Skeletal muscle tissue (tissue), 4 donors: ENCODE measurements around the gene AHSP. TPM values are rescaled to one million over a fixed set of nuclear protein-coding genes. Genes with fewer than 3 reads are reported as not detected.
"Not testable (repeated sequence)": the region's sequence is repeated elsewhere in the genome, so short reads cannot be mapped to it uniquely, and the experiment has no call there.

ENCODE experiments used
- H3K27ac ChIP-seq: one replicate; pipeline ENCODE4 v1.7.0; 2013; ENCODE audit warnings: mild to moderate bottlenecking, low read depth, low read length, inconsistent platforms
- H3K27me3 ChIP-seq, 3 donors: one replicate each; pipeline ENCODE4 v1.7.0; 2013; ENCODE audit warnings: low read length in 3 of 3; ENCODE audit not compliant: control insufficient read depth in 3 of 3, insufficient read depth in 3 of 3
- H3K36me3 ChIP-seq, 3 donors: one replicate each; pipeline ENCODE4 v1.7.0; 2013; ENCODE audit warnings: low read length in 3 of 3; ENCODE audit not compliant: control insufficient read depth in 3 of 3, insufficient read depth in 3 of 3
- H3K4me1 ChIP-seq, 3 donors: one replicate each; pipeline ENCODE4 v1.7.0; 2013; ENCODE audit warnings: low read length in 3 of 3, mild to moderate bottlenecking in 3 of 3; ENCODE audit not compliant: control insufficient read depth in 3 of 3, insufficient read depth in 3 of 3
- H3K4me3 ChIP-seq, 3 donors: one replicate each; pipeline ENCODE4 v1.7.0; 2013; ENCODE audit warnings: low read length in 3 of 3
- H3K9ac ChIP-seq, 3 donors: one replicate each; pipeline ENCODE4 v1.7.0; 2013; ENCODE audit warnings: low read length in 3 of 3, mild to moderate bottlenecking in 3 of 3, moderate library complexity in 2 of 3, low read depth in 1 of 3
- H3K9me3 ChIP-seq, 3 donors: one replicate each; pipeline ENCODE4 v1.7.0; 2013; ENCODE audit warnings: low read length in 3 of 3; ENCODE audit not compliant: control insufficient read depth in 3 of 3
- total RNA-seq: library from RNA; depleted of rRNA; stranded (reverse); fragments of >200 nt; gene quantifications from one replicate; pipeline ENCODE4 v1.2.3, GENCODE V29; 2014
- donor health status: Osteomylitis.

The AHSP gene
- total RNA-seq, 1 donor from 2014 or later, result 150 TPM

DNA sequence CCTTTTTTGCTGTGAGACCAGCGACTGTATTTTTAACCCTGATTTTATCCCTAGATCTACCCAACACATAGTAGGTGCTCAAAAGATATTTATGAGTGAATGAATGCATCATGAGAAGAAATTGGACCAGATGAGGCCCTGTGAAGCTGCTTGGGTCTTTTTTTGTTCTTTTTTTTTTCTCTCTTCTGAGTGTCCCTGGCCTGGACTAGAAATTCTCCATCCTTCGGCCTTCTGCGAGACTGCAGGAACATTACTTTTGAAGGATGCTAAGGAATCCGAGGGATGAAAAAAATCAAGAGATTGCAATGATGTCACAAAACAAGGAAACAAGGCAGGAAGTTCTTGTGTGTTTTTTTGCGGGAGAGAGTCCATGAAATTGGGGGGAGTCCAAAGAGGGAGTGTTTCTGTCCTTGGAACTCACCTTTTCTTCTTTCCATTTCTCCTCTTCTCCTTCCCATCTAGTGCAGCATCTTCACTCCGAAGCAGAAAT is 18.9 kb upstream of the AHSP start:
- Histone ChIP-seq H3K27ac (peak overlapping the region; percentile 82), H3K9me3 (no peaks in the 10 kb centered on the region), H3K36me3 (peaks cover 4 to 11% (median 11%) of the 10 kb centered on the region in 3 donors), H3K4me1 (peaks cover 18 to 42% (median 20%) of the 10 kb centered on the region in 3 donors), H3K4me3 (peak overlapping the region; percentile 80 to 99 (median 95)), H3K9ac (peak overlapping the region; percentile 97 to 99 (median 98)), H3K27me3 (no peaks in the 10 kb centered on the region)

DNA sequence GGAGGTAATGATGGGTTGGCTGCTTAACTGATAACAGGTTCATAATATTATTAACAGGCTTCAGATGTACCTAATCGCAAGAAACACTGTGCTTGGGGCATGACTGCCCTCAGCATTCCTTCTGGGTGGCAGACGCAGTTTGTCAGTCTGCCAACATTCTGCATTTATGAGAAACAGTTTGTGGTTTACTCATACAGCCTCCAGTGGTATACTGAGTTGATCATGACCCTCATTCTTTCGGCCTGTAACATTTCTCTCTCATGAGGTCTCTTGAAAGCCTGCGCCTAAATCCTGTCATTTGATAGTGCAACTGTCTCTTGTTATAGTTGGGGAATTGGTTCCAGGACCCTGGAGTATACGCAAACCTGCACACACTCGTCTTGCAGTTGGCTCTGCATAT is 14.6 kb upstream of the AHSP start:
- H3K4me1 ChIP-seq, result peaks cover 3 to 8% (median 6%) of the 10 kb centered on the region in 3 donors
- no peak overlapping the region for H3K9ac ChIP-seq
- no peaks in the 10 kb centered on the region for H3K36me3 ChIP-seq
- H3K4me3 ChIP-seq, result no peak overlapping the region
- H3K27ac ChIP-seq, result no peak overlapping the region
- peaks cover 0 to 2% (median 0%) of the 10 kb centered on the region in 3 donors for H3K27me3 ChIP-seq
- no peaks in the 10 kb centered on the region for H3K9me3 ChIP-seq

DNA sequence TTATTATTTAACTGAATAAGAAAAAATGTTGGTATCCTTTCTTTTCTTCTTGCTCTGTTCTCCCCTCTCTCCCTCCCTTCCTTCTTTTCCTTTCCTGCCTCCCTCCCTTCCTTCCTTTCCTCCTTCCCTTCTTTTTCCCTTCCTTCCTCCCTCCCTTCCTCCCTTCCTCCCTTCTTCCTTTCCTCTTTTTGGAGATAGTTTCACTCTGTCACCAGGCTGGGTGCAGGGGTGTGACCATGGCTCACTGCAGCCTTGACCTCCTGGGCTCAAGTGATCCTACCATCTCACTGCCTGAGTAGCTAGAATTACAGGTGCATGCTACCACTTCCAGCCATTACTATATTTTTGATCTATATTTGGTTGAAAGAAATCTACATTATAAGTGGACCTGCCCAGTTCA is 13.8 kb upstream of the AHSP start:
- H3K4me3 ChIP-seq, result no peak overlapping the region
- H3K36me3 ChIP-seq, result no peaks in the 10 kb centered on the region
- no peak overlapping the region for H3K27ac ChIP-seq
- peaks cover 0 to 2% (median 0%) of the 10 kb centered on the region in 3 donors for H3K27me3 ChIP-seq
- H3K9ac ChIP-seq, result no peak overlapping the region
- H3K4me1 ChIP-seq, result peaks cover 3 to 8% (median 6%) of the 10 kb centered on the region in 3 donors
- no peaks in the 10 kb centered on the region for H3K9me3 ChIP-seq

DNA sequence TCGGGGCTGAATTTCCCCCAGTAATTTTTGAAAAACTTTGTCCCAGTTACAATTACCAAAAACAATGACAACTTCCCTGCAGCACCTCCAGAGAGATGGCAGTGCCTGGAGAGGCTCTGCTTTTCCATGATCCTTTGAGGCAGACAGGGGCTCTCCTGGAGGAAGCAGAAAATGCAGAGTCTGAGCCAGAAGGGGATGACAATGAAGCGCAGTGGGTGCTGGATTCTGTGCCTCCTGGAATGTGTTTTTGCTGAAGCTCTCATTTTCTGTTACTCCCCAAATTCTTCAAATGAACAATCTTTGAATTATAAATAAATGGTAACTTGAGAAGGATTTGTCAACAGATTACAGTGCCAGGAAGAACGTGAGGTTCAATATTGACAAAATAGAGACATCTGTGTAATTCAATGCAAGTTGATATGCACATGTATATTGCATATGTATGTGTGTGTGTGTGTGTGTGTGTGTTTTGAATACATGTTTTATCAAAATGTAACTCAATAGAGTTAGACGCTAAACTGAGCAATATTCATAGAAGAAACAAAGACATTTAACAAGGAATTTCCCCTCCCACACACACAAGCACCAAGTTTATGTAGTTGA is 9.8 kb upstream of the AHSP start:
- no peaks in the 10 kb centered on the region for H3K36me3 ChIP-seq
- H3K4me3 ChIP-seq, result no peak overlapping the region
- no peaks in the 10 kb centered on the region for H3K4me1 ChIP-seq
- no peaks in the 10 kb centered on the region for H3K9me3 ChIP-seq
- no peak overlapping the region for H3K9ac ChIP-seq
- H3K27me3 ChIP-seq, result peaks cover 0 to 2% (median 0%) of the 10 kb centered on the region in 3 donors
- no peak overlapping the region for H3K27ac ChIP-seq

DNA sequence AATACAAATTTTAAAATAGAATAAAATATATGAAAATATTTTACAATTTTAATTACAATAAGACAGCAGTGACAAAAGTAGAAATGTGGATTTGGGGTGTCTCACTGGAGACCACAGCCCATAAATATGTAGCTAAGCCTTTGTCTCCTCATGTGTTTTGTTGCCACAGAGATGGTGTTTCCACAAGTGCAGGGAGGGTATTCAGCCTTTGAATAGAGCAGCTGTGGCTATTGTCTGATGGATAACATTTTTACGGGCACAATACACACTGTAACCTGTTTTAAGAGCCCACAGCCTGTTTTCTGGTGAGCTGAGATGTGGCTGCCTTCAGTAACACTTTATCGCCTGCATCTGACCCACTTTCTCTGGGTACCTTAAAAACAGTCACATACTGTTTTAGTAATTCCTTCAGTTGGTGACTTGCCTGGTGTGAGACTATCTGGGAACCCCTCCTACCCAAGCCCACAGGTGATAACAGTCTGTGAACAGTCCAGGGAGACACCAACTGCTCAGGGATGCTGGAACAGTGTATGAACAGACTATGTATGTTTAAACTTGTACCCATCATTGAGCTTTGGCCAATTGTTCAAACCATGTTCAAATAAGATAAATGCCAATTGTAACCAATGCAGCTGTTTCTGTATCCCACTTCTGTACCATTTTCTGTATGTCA is 7.8 kb upstream of the AHSP start:
- no peak overlapping the region for H3K27ac ChIP-seq
- no peaks in the 10 kb centered on the region for H3K36me3 ChIP-seq
- no peaks in the 10 kb centered on the region for H3K4me1 ChIP-seq
- peaks cover 0 to 6% (median 3%) of the 10 kb centered on the region in 3 donors for H3K27me3 ChIP-seq
- H3K9ac ChIP-seq, result no peak overlapping the region
- H3K4me3 ChIP-seq, result no peak overlapping the region
- H3K9me3 ChIP-seq, result no peaks in the 10 kb centered on the region

DNA sequence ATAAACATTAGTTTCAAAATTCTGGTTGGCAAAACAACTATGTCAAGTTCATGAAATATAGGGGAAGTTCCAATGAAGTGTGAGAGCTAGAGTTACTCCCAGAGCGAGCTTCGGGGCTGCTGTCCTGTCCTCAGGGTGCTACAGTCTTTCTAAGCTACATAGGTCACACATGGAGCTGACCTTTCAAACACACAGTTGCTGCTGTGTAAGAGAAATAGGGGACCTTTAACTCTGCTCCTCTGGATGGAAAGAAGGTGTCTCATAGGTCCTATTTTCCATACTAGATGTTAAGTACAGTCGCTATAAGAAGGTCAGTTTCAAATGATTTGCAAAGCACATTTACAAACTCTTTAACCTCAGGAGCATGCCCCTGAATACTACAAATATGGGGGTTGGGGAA is 6.3 kb upstream of the AHSP start:
- Histone ChIP-seq H3K27me3 (peaks cover 0 to 4% (median 3%) of the 10 kb centered on the region in 3 donors), H3K27ac (no peak overlapping the region), H3K9me3 (no peaks in the 10 kb centered on the region), H3K9ac (no peak overlapping the region), H3K36me3 (no peaks in the 10 kb centered on the region), H3K4me1 (no peaks in the 10 kb centered on the region), H3K4me3 (no peak overlapping the region)

DNA sequence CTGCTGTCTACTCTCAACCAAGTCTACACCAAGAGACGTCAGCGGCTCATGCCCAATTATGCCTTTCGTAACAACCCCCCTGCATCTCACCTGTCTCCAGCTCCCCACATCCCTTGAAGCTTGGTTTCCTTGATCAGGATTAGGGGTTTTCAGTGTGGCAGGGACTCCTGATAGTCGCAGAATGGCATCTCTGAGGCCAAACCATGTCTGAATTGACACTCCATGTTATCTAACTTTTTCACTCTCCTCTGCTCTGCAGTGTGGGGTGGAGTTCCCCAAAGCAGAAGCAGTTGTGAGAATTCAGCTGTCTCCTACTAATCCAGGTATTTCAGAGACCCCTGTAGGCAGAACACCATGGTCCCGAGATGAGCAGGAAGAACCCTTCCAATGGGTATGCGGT is 5.6 kb upstream of the AHSP start:
- Histone ChIP-seq H3K36me3 (no peaks in the 10 kb centered on the region), H3K4me1 (no peaks in the 10 kb centered on the region), H3K4me3 (no peak overlapping the region), H3K27me3 (peaks cover 0 to 4% (median 3%) of the 10 kb centered on the region in 3 donors), H3K9ac (no peak overlapping the region), H3K9me3 (no peaks in the 10 kb centered on the region), H3K27ac (no peak overlapping the region)

DNA sequence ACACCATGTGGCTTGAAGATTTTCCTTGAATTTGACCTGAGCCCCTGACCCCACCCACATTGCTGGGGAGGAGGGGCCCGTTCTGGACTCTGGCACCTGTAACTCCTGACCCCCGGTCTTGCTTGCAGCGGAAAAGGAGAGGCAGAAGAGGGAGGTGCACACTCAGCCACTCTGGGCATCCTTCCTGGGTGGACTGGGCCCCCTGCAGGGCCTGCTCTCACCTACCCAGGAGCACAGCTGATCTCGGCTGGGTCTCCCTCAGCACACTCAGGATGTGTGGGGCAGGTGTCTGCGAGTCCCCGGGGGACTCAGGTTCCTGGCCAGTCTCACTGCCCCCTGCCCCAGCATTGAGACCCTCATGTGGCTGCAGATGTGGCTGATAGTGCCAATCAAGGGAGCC is 3.9 kb upstream of the AHSP start:
- H3K9ac ChIP-seq, H3K9me3 ChIP-seq, H3K4me1 ChIP-seq, H3K36me3 ChIP-seq, H3K4me3 ChIP-seq, H3K27ac ChIP-seq: not testable (repeated sequence)
- H3K27me3 ChIP-seq, result peaks cover 14 to 18% (median 16%) of the 10 kb centered on the region in 3 donors

DNA sequence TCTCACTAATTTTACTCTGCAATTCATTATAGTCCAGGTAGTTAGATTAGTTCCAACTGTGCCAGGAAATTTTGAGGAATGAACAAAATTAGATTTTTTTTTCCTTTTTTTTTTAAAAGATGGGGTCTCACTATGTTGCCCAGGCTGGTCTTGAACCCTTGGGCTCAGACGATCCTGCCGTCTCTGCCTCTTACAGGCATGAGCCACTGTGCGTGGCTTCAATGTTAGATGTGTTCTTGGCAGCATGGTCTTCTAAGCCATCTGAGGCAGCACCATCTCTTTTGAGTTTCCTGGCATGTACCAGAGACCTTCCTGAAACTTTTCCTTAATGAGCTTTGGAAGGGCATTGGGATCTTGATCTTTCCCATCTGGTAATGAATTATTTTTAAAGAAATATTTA is 2.6 kb upstream of the AHSP start:
- peaks cover 24 to 28% (median 25%) of the 10 kb centered on the region in 3 donors for H3K27me3 ChIP-seq
- no peak overlapping the region for H3K4me3 ChIP-seq
- no peaks in the 10 kb centered on the region for H3K9me3 ChIP-seq
- peaks cover 0 to 14% (median 9%) of the 10 kb centered on the region in 3 donors for H3K4me1 ChIP-seq
- H3K9ac ChIP-seq, result no peak overlapping the region
- no peaks in the 10 kb centered on the region for H3K36me3 ChIP-seq
- H3K27ac ChIP-seq, result no peak overlapping the region

DNA sequence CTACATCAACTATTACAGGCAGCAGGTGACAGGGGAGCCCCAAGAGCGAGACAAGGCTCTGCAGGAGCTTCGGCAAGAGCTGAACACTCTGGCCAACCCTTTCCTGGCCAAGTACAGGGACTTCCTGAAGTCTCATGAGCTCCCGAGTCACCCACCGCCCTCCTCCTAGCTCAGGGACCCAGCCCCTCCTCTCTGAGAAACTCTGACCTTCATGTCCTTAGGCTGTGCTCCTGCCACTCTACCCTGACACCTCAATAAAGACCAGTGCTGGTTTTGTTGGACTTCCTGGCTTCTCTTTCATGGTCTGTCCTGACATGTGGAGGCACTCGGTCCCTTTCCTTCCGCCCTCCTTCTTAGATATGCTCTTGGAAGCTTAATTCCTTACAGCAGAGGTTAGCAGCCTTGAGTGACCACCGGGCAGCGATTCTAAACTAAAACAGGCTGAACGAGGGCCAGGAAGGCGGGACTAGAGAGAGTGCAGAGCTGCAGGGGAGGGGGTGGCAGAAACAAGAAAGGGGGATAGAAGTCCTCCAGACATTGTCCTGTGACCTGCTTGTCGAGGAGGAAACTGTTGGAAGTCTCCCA is 915 bp downstream of the AHSP start:
- H3K9me3 ChIP-seq, result no peaks in the 10 kb centered on the region
- H3K4me3 ChIP-seq, result peak overlapping the region in 2 of 3 donors; percentile 17 to 26
- no peak overlapping the region for H3K9ac ChIP-seq
- peaks cover 30 to 47% (median 45%) of the 10 kb centered on the region in 3 donors for H3K27me3 ChIP-seq
- H3K4me1 ChIP-seq, result peaks cover 0 to 14% (median 9%) of the 10 kb centered on the region in 3 donors
- H3K27ac ChIP-seq, result no peak overlapping the region
- H3K36me3 ChIP-seq, result no peaks in the 10 kb centered on the region
